GM12892 (cell line): Measurements from ENCODE around the gene ZNF439.

ENCODE experiments used
- POLR2A ChIP-seq: IDR thresholded peaks from 2 replicates; pipeline ENCODE4 v1.6.1; 2011; ENCODE audit warnings: low read depth, low read length, control low read depth
- POLR2AphosphoS5 ChIP-seq: IDR thresholded peaks from 2 replicates; pipeline ENCODE4 v1.6.1; 2011; ENCODE audit warnings: low read depth, low read length, control low read depth
- TAF1 ChIP-seq: IDR thresholded peaks from 2 replicates; pipeline ENCODE4 v1.6.1; 2011; ENCODE audit warnings: low read depth, mild to moderate bottlenecking, control low read depth, low read length, borderline replicate concordance

DNA sequence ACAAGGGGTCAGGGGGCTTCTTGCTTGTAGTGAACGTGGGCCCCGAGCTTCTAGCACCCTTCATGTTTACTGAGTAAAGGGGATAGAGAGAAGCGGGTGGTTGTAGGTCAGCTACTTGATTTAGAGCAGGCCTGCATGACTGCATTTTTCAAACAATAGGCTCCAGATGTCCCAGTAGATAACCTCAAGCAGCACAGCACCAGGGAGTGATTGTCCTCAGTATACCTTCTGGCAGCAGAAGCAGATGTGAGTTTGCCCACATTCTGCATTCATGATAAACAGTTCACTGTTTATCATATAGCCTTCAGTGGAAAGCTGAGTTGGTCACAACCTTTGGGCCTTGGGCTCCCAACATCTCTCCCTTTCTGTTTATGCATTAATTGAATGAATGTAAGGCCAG lies 4.8 kb downstream of the ZNF439 start:
- TF ChIP-seq POLR2AphosphoS5 (no peak), POLR2A (no peak), TAF1 (no peak)
